ENCODE results near the gene GSG1L2. TPM values are rescaled to one million over a fixed set of nuclear protein-coding genes. Genes with fewer than 3 reads are reported as not detected.

GSG1L2 gene
- not detected in 2 replicates for total RNA-seq

GRCh38 chr17:9821921-9822320 lies at the start of gene GSG1L2:
Gene GSG1L2, minus strand, starts transcription at chr17:9822079. Its CDS starts 8 bp downstream, at chr17:9822071.

GRCh38 chr17:9825641-9826150 lies 3.8 kb upstream of the GSG1L2 start, which contains the start of gene GLP2R:
Gene GLP2R, plus strand, starts transcription at chr17:9825924. Its CDS starts 140 bp downstream, at chr17:9826064.

GRCh38 chr17:9790889-9791876 lies 30.7 kb downstream of the GSG1L2 start, which contains the start of gene DHRS7C:
Gene DHRS7C, minus strand, starts transcription at chr17:9791592. Its CDS starts 308 bp downstream, at chr17:9791284.

Other genes with a start within 250 kb of the GSG1L2 start
- 67.0 and 75.7 TPM in 2 replicates for gene STX8, start 246.3 kb downstream of the GSG1L2 start, total RNA-seq
- not detected in 2 replicates for gene CFAP52, start 245.4 kb downstream of the GSG1L2 start, total RNA-seq
- gene USP43, start 176.6 kb downstream of the GSG1L2 start, total RNA-seq: under 0.01 TPM in 1 of 2 replicates, not detected in the other
- gene DHRS7C, start 30.5 kb downstream of the GSG1L2 start, total RNA-seq: not detected in 2 replicates
- under 0.01 TPM in 1 of 2 replicates, not detected in the other for gene GLP2R, start 3.8 kb upstream of the GSG1L2 start, total RNA-seq
- gene RCVRN, start 83.2 kb upstream of the GSG1L2 start, total RNA-seq: not detected in 2 replicates

Data from smooth muscle cell of the umbilical artery (primary cell).